GM20431 (cell line): ENCODE measurements around the gene RAPGEF2.
"Not testable (repeated sequence)": the region's sequence is repeated elsewhere in the genome, so short reads cannot be mapped to it uniquely, and the experiment has no call there.

Source experiments
- in situ Hi-C: fragments of 300-500 bp; cut with MseI, MboI; formaldehyde crosslinking; loops from one replicate; pipeline ENCODE4 v1.15.0; 2020; ENCODE audit warnings: low sequenced_read_pairs; ENCODE audit not compliant: unreplicated experiment

RAPGEF2 gene

GRCh38 chr4:159183885-159184605 lies 81.2 kb downstream of the RAPGEF2 start:
- in situ Hi-C loops = not testable (repeated sequence)

GRCh38 chr4:159185591-159186023 lies 82.7 kb downstream of the RAPGEF2 start:
- in situ Hi-C loops = no loop called here

- in situ Hi-C loops = no loop called here
These were observed 85.8 kb downstream of the RAPGEF2 start for GRCh38 chr4:159188646-159189045.

- in situ Hi-C loops = no loop called here
These were observed 87.8 kb downstream of the RAPGEF2 start for GRCh38 chr4:159190651-159191050.

- in situ Hi-C loops = no loop called here
These were observed 89.1 kb downstream of the RAPGEF2 start for GRCh38 chr4:159191989-159192388.

- in situ Hi-C loops = no loop called here
These were observed 90.3 kb downstream of the RAPGEF2 start for GRCh38 chr4:159193046-159193620.

GRCh38 chr4:159195361-159195769 lies 92.5 kb downstream of the RAPGEF2 start:
- in situ Hi-C loops = no loop called here

- in situ Hi-C loops = no loop called here
These were observed 94.5 kb downstream of the RAPGEF2 start for GRCh38 chr4:159197260-159197884.

GRCh38 chr4:159197885-159198269 lies 95.0 kb downstream of the RAPGEF2 start:
- in situ Hi-C loops = no loop called here

GRCh38 chr4:159199826-159200225 lies 96.9 kb downstream of the RAPGEF2 start:
- in situ Hi-C loops = no loop called here

GRCh38 chr4:159201168-159201567 lies 98.3 kb downstream of the RAPGEF2 start:
- in situ Hi-C loops = no loop called here

- in situ Hi-C loops = no loop called here
These were observed 101.7 kb downstream of the RAPGEF2 start for GRCh38 chr4:159204566-159204965.

- in situ Hi-C loops = no loop called here
These were observed 102.6 kb downstream of the RAPGEF2 start for GRCh38 chr4:159205466-159205865.

- in situ Hi-C loops = no loop called here
These were observed 103.6 kb downstream of the RAPGEF2 start for GRCh38 chr4:159206427-159206871.

- in situ Hi-C loops = no loop called here
These were observed 106.4 kb downstream of the RAPGEF2 start for GRCh38 chr4:159209249-159209648.

GRCh38 chr4:159210975-159211374 lies 108.1 kb downstream of the RAPGEF2 start:
- in situ Hi-C loops = no loop called here

GRCh38 chr4:159212675-159213293 lies 109.9 kb downstream of the RAPGEF2 start:
- in situ Hi-C loops = no loop called here

- in situ Hi-C loops = no loop called here
These were observed 114.0 kb downstream of the RAPGEF2 start for GRCh38 chr4:159216834-159217233.

GRCh38 chr4:159219862-159220261 lies 117.0 kb downstream of the RAPGEF2 start:
- in situ Hi-C loops = no loop called here

- in situ Hi-C loops = no loop called here
These were observed 117.5 kb downstream of the RAPGEF2 start for GRCh38 chr4:159220353-159220752.

GRCh38 chr4:159221280-159221679 lies 118.4 kb downstream of the RAPGEF2 start:
- in situ Hi-C loops = no loop called here
